B cell (primary cell): ENCODE measurements around the gene IL1RAPL1. TPM values are rescaled to one million over a fixed set of nuclear protein-coding genes. Genes with fewer than 3 reads are reported as not detected.

Experiments
- ATAC-seq: fragments of 200-7000 bp; cut with Tn5 transposase; one replicate; pipeline ENCODE4 v1.10.0; 2021; ENCODE audit warnings: low read depth, mild to moderate bottlenecking, moderate number of reproducible peaks, moderate library complexity
- CTCF ChIA-PET: fragments of 350-600 bp; sonication (Branson Sonifier 250); formaldehyde crosslinking; loops from one replicate; lab custom pipeline; 2021; ENCODE audit warnings: antibody characterized with exemption, inconsistent platforms; lab: Charles Lee
- POLR2A ChIA-PET: fragments of 350-600 bp; sonication (Branson Sonifier 250); formaldehyde crosslinking; loops from one replicate; lab custom pipeline; 2021; ENCODE audit warnings: antibody characterized with exemption; lab: Charles Lee
- DNase-seq: peaks from one replicate; pipeline ENCODE4 v3.0.0; 2013
- H2AFZ ChIP-seq: 2 replicates; pipeline ENCODE4 v1.6.1; 2012; ENCODE audit warnings: mild to moderate bottlenecking, low read depth, low read length; ENCODE audit not compliant: insufficient read depth, poor library complexity, severe bottlenecking
- H3K27ac ChIP-seq, 2 donors: 1 replicate in 1 of 2; 2 replicates in 1 of 2; pipeline ENCODE4 v1.5.1; 2012 to 2013; ENCODE audit warnings: low read length in 2 of 2, mild to moderate bottlenecking in 2 of 2, moderate library complexity in 1 of 2
- H3K27me3 ChIP-seq, 4 experiments: fragments of 200-600 bp in 1 of 4; sonication (generic) in 1 of 4; replicated peaks in 1 of 4; 1 replicate in 2 of 4; 2 replicates in 2 of 4; pipeline versions ENCODE4 v1.6.1 to v1.7.0; 2013 to 2016; ENCODE audit warnings: low read length in 3 of 4, mild to moderate bottlenecking in 2 of 4, mixed read lengths in 1 of 4, moderate library complexity in 1 of 4; ENCODE audit not compliant: insufficient read depth in 4 of 4, control insufficient read depth in 3 of 4; ENCODE audit errors: control extremely low read depth in 1 of 4
- H3K36me3 ChIP-seq, 2 experiments: replicated peaks in 1 of 2; 1 replicate in 1 of 2; 2 replicates in 1 of 2; pipeline versions ENCODE4 v1.6.1 to v1.7.1; 2013; ENCODE audit warnings: low read length in 1 of 2; ENCODE audit not compliant: insufficient read depth in 2 of 2, control insufficient read depth in 1 of 2; ENCODE audit errors: control extremely low read depth in 1 of 2, extremely low read depth in 1 of 2
- H3K4me1 ChIP-seq, 2 donors: fragments of 200-600 bp in 1 of 2; sonication (generic) in 1 of 2; 1 replicate in 1 of 2; 2 replicates in 1 of 2; pipeline versions ENCODE4 v1.5.1 to v1.6.1; 2013 to 2017; ENCODE audit warnings: low read length in 2 of 2; ENCODE audit not compliant: control insufficient read depth in 2 of 2, insufficient read depth in 2 of 2
- H3K4me2 ChIP-seq: replicated peaks from 2 replicates; pipeline ENCODE3; 2012; ENCODE audit warnings: mild to moderate bottlenecking, low read depth, low read length; ENCODE audit not compliant: poor library complexity, severe bottlenecking
- H3K4me3 ChIP-seq, 5 experiments: fragments of 200-600 bp in 1 of 5; sonication (generic) in 1 of 5; 1 replicate in 3 of 5; 2 replicates in 2 of 5; pipeline versions ENCODE4 v1.5.1 to v1.7.0; 2011 to 2016; ENCODE audit warnings: low read length in 4 of 5, mild to moderate bottlenecking in 4 of 5, low read depth in 2 of 5, control low read depth in 1 of 5, moderate library complexity in 1 of 5; ENCODE audit not compliant: insufficient read depth in 1 of 5; ENCODE audit errors: control extremely low read depth in 1 of 5, extremely low read depth in 1 of 5
- H3K79me2 ChIP-seq: fragments of 200-600 bp; sonication (generic); one replicate; pipeline ENCODE4 v1.6.0; 2016; ENCODE audit warnings: low read length; ENCODE audit not compliant: control insufficient read depth, insufficient read depth
- H3K9ac ChIP-seq: fragments of 200-600 bp; sonication (generic); 2 replicates; pipeline ENCODE4 v1.6.1; 2017; ENCODE audit warnings: mild to moderate bottlenecking, low read length, moderate library complexity
- H3K9me3 ChIP-seq, 3 donors: one replicate each; pipeline versions ENCODE4 v1.6.1 to v1.7.1; 2013; ENCODE audit warnings: low read length in 2 of 3; ENCODE audit not compliant: control insufficient read depth in 2 of 3, insufficient read depth in 1 of 3; ENCODE audit errors: control extremely low read depth in 1 of 3
- H4K20me1 ChIP-seq: 2 replicates; pipeline ENCODE4 v1.6.0; 2012; ENCODE audit warnings: mild to moderate bottlenecking, low read length; ENCODE audit not compliant: insufficient read depth, control insufficient read depth, poor library complexity, severe bottlenecking
- H3K27ac Mint-ChIP-seq: one replicate; pipeline ENCODE4 v1.8.0; 2021; ENCODE audit warnings: mixed read lengths
- H3K27me3 Mint-ChIP-seq: one replicate; pipeline ENCODE4 v1.8.0; 2021; ENCODE audit warnings: mixed read lengths
- H3K4me1 Mint-ChIP-seq: one replicate; pipeline ENCODE4 v1.8.0; 2021; ENCODE audit warnings: mixed read lengths
- H3K4me3 Mint-ChIP-seq: one replicate; pipeline ENCODE4 v1.8.0; 2021; ENCODE audit warnings: mixed read lengths
- H3K9me3 Mint-ChIP-seq: one replicate; pipeline ENCODE4 v1.8.0; 2022; ENCODE audit warnings: mixed read lengths; ENCODE audit not compliant: insufficient read depth
- EZH2 ChIP-seq: IDR thresholded peaks from 2 replicates; pipeline ENCODE4 v1.6.1; 2012; ENCODE audit warnings: borderline replicate concordance, low read depth, mild to moderate bottlenecking, moderate library complexity, low read length; ENCODE audit not compliant: insufficient read depth, poor library complexity, severe bottlenecking
- WGBS: methylation state at CpG from one replicate; pipeline ENCODE4 v1.1.5; 2013; ENCODE audit warnings: missing lambda C conversion rate; ENCODE audit not compliant: insufficient coverage; 5-methylcytosine and 5-hydroxymethylcytosine counted together
- intact Hi-C: fragments of 100-400 bp; cut with micrococcal nuclease; formaldehyde crosslinking; loops from one replicate; pipeline ENCODE4 v1.10.0; 2022
- polyA plus RNA-seq: library from polyadenylated mRNA; depleted of rRNA; stranded (reverse); fragments of >200 nt; gene quantifications from 2 replicates; pipeline ENCODE4 v1.2.3, GENCODE V29; 2012
- total RNA-seq, 2 donors: library from RNA; stranded (reverse); fragments of 120-200 nt in 1 of 2; gene quantifications; 1 replicate in 1 of 2; 2 replicates in 1 of 2; pipeline versions ENCODE4 v1.2.3 to v1.2.4, GENCODE V29; 2013 to 2022
- TF ChIP-seq, protein P1 (sequence below): fragments of 200-600 bp; IDR thresholded peaks from one replicate; pipeline ENCODE4 v1.8.0; 2022; ENCODE audit warnings: antibody characterized with exemption, mild to moderate bottlenecking

The IL1RAPL1 gene
- total and polyA plus RNA-seq, 2 donors (not counting 1 experiment from before 2014, with no cell fraction given): not detected

DNA sequence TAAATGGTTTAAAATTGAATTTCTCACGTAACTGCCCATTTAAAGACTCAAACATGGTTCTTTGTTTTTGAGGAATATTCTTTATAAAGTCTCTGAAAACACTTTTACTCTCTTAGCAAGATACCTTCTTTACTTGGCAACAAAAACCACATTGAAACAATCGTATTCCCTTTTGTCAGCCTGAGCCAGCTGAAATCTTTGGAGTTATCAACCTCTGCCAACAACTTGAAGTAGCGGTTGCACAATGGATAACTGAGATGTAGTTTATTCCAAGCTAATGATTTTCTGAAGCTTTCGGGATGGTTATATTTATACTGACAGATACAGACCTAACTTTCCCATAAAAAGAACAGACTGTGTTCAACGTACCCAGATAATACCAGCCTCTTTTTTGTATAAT, 561.3 kb downstream of the IL1RAPL1 start:
- Mint-ChIP-seq H3K27me3 (no peaks in the 10 kb centered on the region), H3K4me3 (no peak overlapping the region), H3K4me1 (no peaks in the 10 kb centered on the region), H3K27ac (no peak overlapping the region), H3K9me3 (no peaks in the 10 kb centered on the region)
- DNase-seq (no peak), ATAC-seq (no peak)
- no peaks in the 10 kb centered on the region for H4K20me1 ChIP-seq
- intact Hi-C loops: no loop called here
- POLR2A ChIA-PET: no interaction called here
- H3K27ac ChIP-seq: no peak overlapping the region
- H3K9me3 ChIP-seq: no peaks in the 10 kb centered on the region
- H3K9ac ChIP-seq: no peak overlapping the region
- H3K36me3 ChIP-seq: no peaks in the 10 kb centered on the region
- H3K79me2 ChIP-seq: no peaks in the 10 kb centered on the region
- TF ChIP-seq EZH2: no peak
- TF ChIP-seq, protein P1, sequence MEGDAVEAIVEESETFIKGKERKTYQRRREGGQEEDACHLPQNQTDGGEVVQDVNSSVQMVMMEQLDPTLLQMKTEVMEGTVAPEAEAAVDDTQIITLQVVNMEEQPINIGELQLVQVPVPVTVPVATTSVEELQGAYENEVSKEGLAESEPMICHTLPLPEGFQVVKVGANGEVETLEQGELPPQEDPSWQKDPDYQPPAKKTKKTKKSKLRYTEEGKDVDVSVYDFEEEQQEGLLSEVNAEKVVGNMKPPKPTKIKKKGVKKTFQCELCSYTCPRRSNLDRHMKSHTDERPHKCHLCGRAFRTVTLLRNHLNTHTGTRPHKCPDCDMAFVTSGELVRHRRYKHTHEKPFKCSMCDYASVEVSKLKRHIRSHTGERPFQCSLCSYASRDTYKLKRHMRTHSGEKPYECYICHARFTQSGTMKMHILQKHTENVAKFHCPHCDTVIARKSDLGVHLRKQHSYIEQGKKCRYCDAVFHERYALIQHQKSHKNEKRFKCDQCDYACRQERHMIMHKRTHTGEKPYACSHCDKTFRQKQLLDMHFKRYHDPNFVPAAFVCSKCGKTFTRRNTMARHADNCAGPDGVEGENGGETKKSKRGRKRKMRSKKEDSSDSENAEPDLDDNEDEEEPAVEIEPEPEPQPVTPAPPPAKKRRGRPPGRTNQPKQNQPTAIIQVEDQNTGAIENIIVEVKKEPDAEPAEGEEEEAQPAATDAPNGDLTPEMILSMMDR: no peak
- no peaks in the 10 kb centered on the region for H3K27me3 ChIP-seq
- no peak overlapping the region for H2AFZ ChIP-seq
- no peaks in the 10 kb centered on the region for H3K4me1 ChIP-seq
- CTCF ChIA-PET: interaction anchor here (0.5 kb wide), 1 partner anchor 1824 kb away, joined by 3 read pairs; no protein-coding TSS in a partner anchor
- no peak overlapping the region for H3K4me2 ChIP-seq
- H3K4me3 ChIP-seq: no peak overlapping the region
- WGBS: no CpG with 5 or more reads among the region's 5 CpGs

DNA sequence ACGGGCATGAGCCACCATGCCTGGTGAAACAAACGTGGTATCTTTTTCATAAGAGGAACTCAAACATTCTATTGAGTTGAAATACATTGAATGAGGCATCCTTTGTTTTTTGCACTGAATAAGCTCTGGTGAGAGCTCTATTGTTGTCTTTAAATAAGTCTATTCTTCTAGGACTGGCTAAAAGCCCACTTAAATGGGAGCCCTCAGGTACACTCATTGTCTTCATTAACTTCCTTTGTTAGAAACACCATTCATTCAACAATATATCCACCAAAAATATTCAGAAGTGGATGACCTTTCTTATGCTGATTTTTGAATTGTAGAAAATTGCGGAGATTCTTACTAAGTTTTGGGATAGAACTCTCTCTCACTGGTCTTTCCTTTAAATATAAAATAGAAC, 568.0 kb downstream of the IL1RAPL1 start:
- ChIA-PET CTCF (no interaction called here), POLR2A (no interaction called here)
- Histone ChIP-seq H3K4me3 (no peak overlapping the region), H3K36me3 (no peaks in the 10 kb centered on the region), H3K9me3 (no peaks in the 10 kb centered on the region), H3K4me1 (no peaks in the 10 kb centered on the region), H3K27me3 (no peaks in the 10 kb centered on the region), H4K20me1 (no peaks in the 10 kb centered on the region), H3K27ac (no peak overlapping the region), H3K4me2 (no peak overlapping the region), H2AFZ (no peak overlapping the region), H3K79me2 (no peaks in the 10 kb centered on the region), H3K9ac (no peak overlapping the region)
- Mint-ChIP-seq H3K4me1 (no peaks in the 10 kb centered on the region), H3K9me3 (no peaks in the 10 kb centered on the region), H3K4me3 (no peak overlapping the region), H3K27me3 (no peaks in the 10 kb centered on the region), H3K27ac (no peak overlapping the region)
- no CpG with 5 or more reads among the region's 3 CpGs for WGBS
- ATAC-seq: no peak
- DNase-seq: no peak
- intact Hi-C loops: no loop called here
- TF ChIP-seq EZH2: no peak
- TF ChIP-seq, protein P1: no peak
